GM12878 (cell line): ENCODE results near the gene C18orf54. TPM values are rescaled to one million over a fixed set of nuclear protein-coding genes. Genes with fewer than 3 reads are reported as not detected.

Source experiments
- BHLHE40 ChIP-seq, 2 experiments: fragments of 450-650 bp in 1 of 2; IDR thresholded peaks; 2 replicates each; pipeline ENCODE4 v1.6.1; 2011 to 2017; ENCODE audit warnings: low read depth in 2 of 2, borderline replicate concordance in 1 of 2, improper control_type of control experiment in 1 of 2, low read length in 1 of 2, mild to moderate bottlenecking in 1 of 2
- DPF2 ChIP-seq: fragments of 450-650 bp; IDR thresholded peaks from 2 replicates; pipeline ENCODE4 v1.6.1; 2017; ENCODE audit warnings: mild to moderate bottlenecking
- EED ChIP-seq: sonication (generic); IDR thresholded peaks from 2 replicates; pipeline ENCODE4 v1.6.1; 2016; ENCODE audit warnings: antibody characterized with exemption, low read depth
- ETV6 ChIP-seq, 2 experiments: fragments of 450-650 bp in 1 of 2; IDR thresholded peaks in 1 of 2; conservative IDR thresholded peaks in 1 of 2; 2 replicates each; pipeline ENCODE4 v1.6.1; 2014; ENCODE audit warnings: antibody characterized with exemption in 1 of 2, borderline replicate concordance in 1 of 2, low read depth in 1 of 2, mild to moderate bottlenecking in 1 of 2, moderate library complexity in 1 of 2
- FOS ChIP-seq: IDR thresholded peaks from 3 replicates; pipeline ENCODE4 v1.6.1; 2011; ENCODE audit warnings: borderline replicate concordance; ENCODE audit not compliant: insufficient read length; ENCODE audit errors: extremely low read depth
- IKZF2 ChIP-seq, 2 experiments: fragments of 450-650 bp; IDR thresholded peaks; 2 replicates each; pipeline ENCODE4 v1.6.1; 2017; ENCODE audit warnings: mild to moderate bottlenecking in 2 of 2, moderate library complexity in 2 of 2
- LARP7 ChIP-seq: fragments of 450-650 bp; IDR thresholded peaks from 2 replicates; pipeline ENCODE4 v1.6.1; 2017; ENCODE audit warnings: mild to moderate bottlenecking
- MEF2A ChIP-seq: IDR thresholded peaks from 2 replicates; pipeline ENCODE4 v1.6.1; 2011; ENCODE audit warnings: low read depth, mild to moderate bottlenecking, low read length, moderate library complexity; ENCODE audit not compliant: insufficient read depth
- POLR2A ChIP-seq: IDR thresholded peaks from 2 replicates; pipeline ENCODE4 v1.6.1; 2011; ENCODE audit warnings: low read depth, mild to moderate bottlenecking, low read length
- POLR2AphosphoS5 ChIP-seq: IDR thresholded peaks from 2 replicates; pipeline ENCODE4 v1.6.1; 2011; ENCODE audit warnings: mild to moderate bottlenecking, low read length, inconsistent platforms
- POU2F2 ChIP-seq: IDR thresholded peaks from 3 replicates; pipeline ENCODE4 v1.6.1; 2011; ENCODE audit warnings: low read depth, mild to moderate bottlenecking, low read length, borderline replicate concordance
- RAD21 ChIP-seq: IDR thresholded peaks from 2 replicates; pipeline ENCODE4 v1.6.1; 2011; ENCODE audit warnings: mild to moderate bottlenecking, low read depth, low read length, moderate library complexity; ENCODE audit not compliant: insufficient read depth
- RCOR1 ChIP-seq: conservative IDR thresholded peaks from 2 replicates; pipeline ENCODE4 v1.6.1; 2012; ENCODE audit warnings: low read depth, low read length, improper control_type of control experiment
- SMAD1 ChIP-seq: fragments of 450-650 bp; IDR thresholded peaks from 2 replicates; pipeline ENCODE4 v1.6.1; 2018; ENCODE audit warnings: mild to moderate bottlenecking, low read depth; ENCODE audit not compliant: partially characterized antibody
- SMARCA5 ChIP-seq: fragments of 450-650 bp; IDR thresholded peaks from 2 replicates; pipeline ENCODE4 v1.6.1; 2017; ENCODE audit warnings: mild to moderate bottlenecking
- SREBF1 ChIP-seq: IDR thresholded peaks from 2 replicates; pipeline ENCODE4 v1.6.1; 2012; ENCODE audit warnings: mild to moderate bottlenecking, low read length
- TAF1 ChIP-seq: IDR thresholded peaks from 2 replicates; pipeline ENCODE4 v1.6.1; 2011; ENCODE audit warnings: mild to moderate bottlenecking, low read depth, low read length, borderline replicate concordance
- ZNF274 ChIP-seq: IDR thresholded peaks from one replicate; pipeline ENCODE4 v1.8.0; 2011; ENCODE audit not compliant: insufficient read length, insufficient read depth
- polyA plus RNA-seq, 11 experiments: library from polyadenylated mRNA; depleted of rRNA in 4 of 11; unstranded in 6 of 11; stranded (reverse) in 5 of 11; fragments of >200 nt; fragmentation: Nextera tagmentation in 4 of 11; fragmentation: Illumina TruSeq in 1 of 11; extraction: Ambion mirVana in 4 of 11; extraction: Trizol in 1 of 11; gene quantifications; 1 replicate in 1 of 11; 2 replicates in 10 of 11; pipeline versions ENCODE4 v1.2.1 to v1.2.3, GENCODE V29; 2011 to 2016; ENCODE audit warnings: inconsistent platforms in 2 of 11, missing spikeins in 2 of 11, low read depth in 1 of 11
- total RNA-seq, 4 experiments: library from RNA; depleted of rRNA in 3 of 4; stranded (reverse); fragments of >200 nt in 3 of 4; fragmentation: Illumina TruSeq in 1 of 4; extraction: Trizol in 1 of 4; gene quantifications; 2 replicates each; pipeline versions ENCODE4 v1.2.1 to v1.2.3, GENCODE V29; 2013 to 2021
- TF ChIP-seq, protein P1 (sequence below), 3 experiments: IDR thresholded peaks in 2 of 3; conservative IDR thresholded peaks in 1 of 3; 2 replicates each; pipeline ENCODE4 v1.5.1; 2011; ENCODE audit warnings: low read depth in 3 of 3, low read length in 3 of 3, mild to moderate bottlenecking in 3 of 3, control low read depth in 2 of 3, moderate library complexity in 2 of 3, inconsistent platforms in 1 of 3, mixed read lengths in 1 of 3; ENCODE audit not compliant: control insufficient read depth in 2 of 3, insufficient read depth in 1 of 3; ENCODE audit errors: extremely low read depth in 1 of 3
- TF ChIP-seq, protein P2 (sequence below): fragments of 450-650 bp; conservative IDR thresholded peaks from 2 replicates; pipeline ENCODE4 v1.6.1; 2017; ENCODE audit warnings: mild to moderate bottlenecking, moderate library complexity
- TF ChIP-seq, protein P3 (sequence below): fragments of 450-650 bp; IDR thresholded peaks from 2 replicates; pipeline ENCODE4 v1.6.1; 2016; ENCODE audit warnings: mild to moderate bottlenecking
- TF ChIP-seq, protein P4 (sequence below): IDR thresholded peaks from 2 replicates; pipeline ENCODE4 v1.6.1; 2012; ENCODE audit warnings: low read depth, low read length, improper control_type of control experiment
- TF ChIP-seq, protein P5 (sequence below): fragments of 450-650 bp; IDR thresholded peaks from 2 replicates; pipeline ENCODE4 v1.6.1; 2016; ENCODE audit warnings: mild to moderate bottlenecking

Gene C18orf54
- total and polyA plus RNA-seq, 10 of the 15 experiments (the other 5 are each of a cell fraction or from before 2014, with no cell fraction given) = 1.2 to 7.6 (median 2.8) TPM

DNA sequence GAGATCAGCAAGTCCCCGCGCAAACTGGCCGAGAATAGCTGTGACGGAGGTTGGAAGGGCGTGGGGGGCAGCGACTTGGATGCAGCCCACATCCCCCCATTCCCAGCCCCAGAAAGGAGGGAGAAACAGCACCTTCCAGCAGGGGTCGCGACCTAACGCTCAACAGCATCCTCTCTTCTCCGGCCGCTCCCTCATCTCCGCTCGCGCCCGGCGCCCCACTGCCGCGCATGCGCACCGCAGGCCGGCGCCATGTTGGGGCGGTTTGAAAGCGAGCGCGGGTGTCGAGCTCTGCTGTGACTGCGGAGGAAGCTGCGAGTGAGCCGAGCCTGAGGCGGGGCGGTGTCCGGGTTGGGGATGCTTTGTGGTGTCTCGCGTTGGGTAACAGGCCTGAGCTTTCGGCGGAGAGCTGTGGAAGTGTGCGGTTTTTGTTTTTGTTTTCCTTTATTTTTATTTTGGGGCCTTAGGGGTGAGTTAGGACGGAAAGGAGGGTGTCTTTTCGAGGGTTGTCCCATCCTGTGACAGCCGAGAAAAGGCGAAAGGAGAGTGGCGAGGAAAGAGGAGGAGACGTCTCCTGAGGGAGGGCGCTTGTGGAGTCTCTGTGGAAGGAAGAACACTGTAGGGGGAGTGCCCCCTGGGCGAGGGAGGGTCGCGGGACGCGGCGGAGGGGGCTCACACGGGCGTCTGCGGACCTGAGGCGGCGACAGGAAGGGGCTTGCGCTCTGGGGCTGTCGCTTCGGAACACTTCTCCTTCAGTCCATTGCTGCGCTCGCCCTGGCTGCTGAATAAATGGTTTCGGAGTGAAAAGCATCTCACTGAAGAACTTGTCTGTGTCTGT lies at the start of gene C18orf54, which contains the start of gene STARD6 (continued):
- TF ChIP-seq, protein P1, sequence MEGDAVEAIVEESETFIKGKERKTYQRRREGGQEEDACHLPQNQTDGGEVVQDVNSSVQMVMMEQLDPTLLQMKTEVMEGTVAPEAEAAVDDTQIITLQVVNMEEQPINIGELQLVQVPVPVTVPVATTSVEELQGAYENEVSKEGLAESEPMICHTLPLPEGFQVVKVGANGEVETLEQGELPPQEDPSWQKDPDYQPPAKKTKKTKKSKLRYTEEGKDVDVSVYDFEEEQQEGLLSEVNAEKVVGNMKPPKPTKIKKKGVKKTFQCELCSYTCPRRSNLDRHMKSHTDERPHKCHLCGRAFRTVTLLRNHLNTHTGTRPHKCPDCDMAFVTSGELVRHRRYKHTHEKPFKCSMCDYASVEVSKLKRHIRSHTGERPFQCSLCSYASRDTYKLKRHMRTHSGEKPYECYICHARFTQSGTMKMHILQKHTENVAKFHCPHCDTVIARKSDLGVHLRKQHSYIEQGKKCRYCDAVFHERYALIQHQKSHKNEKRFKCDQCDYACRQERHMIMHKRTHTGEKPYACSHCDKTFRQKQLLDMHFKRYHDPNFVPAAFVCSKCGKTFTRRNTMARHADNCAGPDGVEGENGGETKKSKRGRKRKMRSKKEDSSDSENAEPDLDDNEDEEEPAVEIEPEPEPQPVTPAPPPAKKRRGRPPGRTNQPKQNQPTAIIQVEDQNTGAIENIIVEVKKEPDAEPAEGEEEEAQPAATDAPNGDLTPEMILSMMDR (IDR thresholded peaks at IDR 0.05 in 2 of 3, conservative IDR thresholded peaks at IDR 0.05 in 1 of 3; ENCODE audit: control insufficient read depth in 2 of 3, extremely low read depth in 1 of 3, insufficient read depth in 1 of 3, low read depth in 3 of 3, low read length in 3 of 3) = peak; percentile 63 to 70 (median 65)
- TF ChIP-seq EED (peak; percentile 59), SREBF1 (no peak), POLR2A (peak; percentile 96), LARP7 (peak; percentile 62; the same call in 1 of the 2 replicates), DPF2 (0 out of 2 replicates have a peak, but pooled peaks have one; percentile 27), RCOR1 (0 out of 2 replicates have a peak, but pooled peaks have one; percentile 63), SMARCA5 (0 out of 2 replicates have a peak, but pooled peaks have one; percentile 17), FOS (no peak), ZNF274 (no peak), POLR2AphosphoS5 (peak; percentile 84), ETV6 (conservative IDR thresholded peaks at IDR 0.05 in 1 of 2, IDR thresholded peaks at IDR 0.05 in 1 of 2; ENCODE audit: borderline replicate concordance in 1 of 2, low read depth in 1 of 2) (no peak), BHLHE40 (IDR thresholded peaks at IDR 0.05; ENCODE audit: borderline replicate concordance in 1 of 2, low read depth in 2 of 2, low read length in 1 of 2) (peak in 1 of 2 experiments; percentile 11; a peak in 1 of 4 replicates), SMAD1 (no peak), RAD21 (0 out of 2 replicates have a peak, but pooled peaks have one; percentile 20), IKZF2 (IDR thresholded peaks at IDR 0.05) (peak; percentile 32 to 56; a peak in 3 of 4 replicates), TAF1 (peak; percentile 68), MEF2A (no peak), POU2F2 (peak; percentile 64; the same call in 1 of the 3 replicates)
- TF ChIP-seq, protein P2, sequence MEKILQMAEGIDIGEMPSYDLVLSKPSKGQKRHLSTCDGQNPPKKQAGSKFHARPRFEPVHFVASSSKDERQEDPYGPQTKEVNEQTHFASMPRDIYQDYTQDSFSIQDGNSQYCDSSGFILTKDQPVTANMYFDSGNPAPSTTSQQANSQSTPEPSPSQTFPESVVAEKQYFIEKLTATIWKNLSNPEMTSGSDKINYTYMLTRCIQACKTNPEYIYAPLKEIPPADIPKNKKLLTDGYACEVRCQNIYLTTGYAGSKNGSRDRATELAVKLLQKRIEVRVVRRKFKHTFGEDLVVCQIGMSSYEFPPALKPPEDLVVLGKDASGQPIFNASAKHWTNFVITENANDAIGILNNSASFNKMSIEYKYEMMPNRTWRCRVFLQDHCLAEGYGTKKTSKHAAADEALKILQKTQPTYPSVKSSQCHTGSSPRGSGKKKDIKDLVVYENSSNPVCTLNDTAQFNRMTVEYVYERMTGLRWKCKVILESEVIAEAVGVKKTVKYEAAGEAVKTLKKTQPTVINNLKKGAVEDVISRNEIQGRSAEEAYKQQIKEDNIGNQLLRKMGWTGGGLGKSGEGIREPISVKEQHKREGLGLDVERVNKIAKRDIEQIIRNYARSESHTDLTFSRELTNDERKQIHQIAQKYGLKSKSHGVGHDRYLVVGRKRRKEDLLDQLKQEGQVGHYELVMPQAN = peak; percentile 91
- TF ChIP-seq, protein P3, sequence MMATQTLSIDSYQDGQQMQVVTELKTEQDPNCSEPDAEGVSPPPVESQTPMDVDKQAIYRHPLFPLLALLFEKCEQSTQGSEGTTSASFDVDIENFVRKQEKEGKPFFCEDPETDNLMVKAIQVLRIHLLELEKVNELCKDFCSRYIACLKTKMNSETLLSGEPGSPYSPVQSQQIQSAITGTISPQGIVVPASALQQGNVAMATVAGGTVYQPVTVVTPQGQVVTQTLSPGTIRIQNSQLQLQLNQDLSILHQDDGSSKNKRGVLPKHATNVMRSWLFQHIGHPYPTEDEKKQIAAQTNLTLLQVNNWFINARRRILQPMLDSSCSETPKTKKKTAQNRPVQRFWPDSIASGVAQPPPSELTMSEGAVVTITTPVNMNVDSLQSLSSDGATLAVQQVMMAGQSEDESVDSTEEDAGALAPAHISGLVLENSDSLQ = 0 out of 2 replicates have a peak, but pooled peaks have one; percentile 47
- TF ChIP-seq, protein P4, sequence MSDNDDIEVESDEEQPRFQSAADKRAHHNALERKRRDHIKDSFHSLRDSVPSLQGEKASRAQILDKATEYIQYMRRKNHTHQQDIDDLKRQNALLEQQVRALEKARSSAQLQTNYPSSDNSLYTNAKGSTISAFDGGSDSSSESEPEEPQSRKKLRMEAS = peak; percentile 42
- TF ChIP-seq, protein P5, sequence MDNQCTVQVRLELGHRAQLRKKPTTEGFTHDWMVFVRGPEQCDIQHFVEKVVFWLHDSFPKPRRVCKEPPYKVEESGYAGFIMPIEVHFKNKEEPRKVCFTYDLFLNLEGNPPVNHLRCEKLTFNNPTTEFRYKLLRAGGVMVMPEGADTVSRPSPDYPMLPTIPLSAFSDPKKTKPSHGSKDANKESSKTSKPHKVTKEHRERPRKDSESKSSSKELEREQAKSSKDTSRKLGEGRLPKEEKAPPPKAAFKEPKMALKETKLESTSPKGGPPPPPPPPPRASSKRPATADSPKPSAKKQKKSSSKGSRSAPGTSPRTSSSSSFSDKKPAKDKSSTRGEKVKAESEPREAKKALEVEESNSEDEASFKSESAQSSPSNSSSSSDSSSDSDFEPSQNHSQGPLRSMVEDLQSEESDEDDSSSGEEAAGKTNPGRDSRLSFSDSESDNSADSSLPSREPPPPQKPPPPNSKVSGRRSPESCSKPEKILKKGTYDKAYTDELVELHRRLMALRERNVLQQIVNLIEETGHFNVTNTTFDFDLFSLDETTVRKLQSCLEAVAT = 0 out of 2 replicates have a peak, but pooled peaks have one; percentile 29
